Smooth muscle cell (in vitro differentiated cells): ENCODE measurements around the gene MYH6. TPM values are rescaled to one million over a fixed set of nuclear protein-coding genes. Genes with fewer than 3 reads are reported as not detected.
A peak's percentile ranks its signal among the peaks of the same experiment; 100 is the strongest.

Source experiments
- DNase-seq: peaks from one replicate; lab custom pipeline; 2025; ENCODE audit not compliant: unreplicated experiment; lab: John Stamatoyannopoulos, UW
- H2AFZ ChIP-seq: fragments of 200-600 bp; sonication (generic); 2 replicates; pipeline ENCODE4 v1.6.0; 2016; ENCODE audit warnings: antibody characterized with exemption, low read depth, mild to moderate bottlenecking
- H3F3A ChIP-seq: fragments of 200-600 bp; sonication (generic); 2 replicates; pipeline ENCODE4 v1.6.0; 2017; ENCODE audit warnings: antibody characterized with exemption, low read depth
- H3K27ac ChIP-seq: fragments of 200-600 bp; sonication (generic); 2 replicates; pipeline ENCODE4 v1.5.1; 2016; ENCODE audit warnings: low read depth, mild to moderate bottlenecking
- H3K27me3 ChIP-seq: fragments of 200-600 bp; sonication (generic); 2 replicates; pipeline ENCODE4 v1.6.1; 2016; ENCODE audit warnings: low read depth, mild to moderate bottlenecking
- H3K36me3 ChIP-seq: fragments of 200-600 bp; sonication (generic); 2 replicates; pipeline ENCODE4 v1.5.1; 2016; ENCODE audit warnings: low read depth
- H3K4me1 ChIP-seq: fragments of 200-600 bp; sonication (generic); 2 replicates; pipeline ENCODE4 v1.5.1; 2016; ENCODE audit warnings: low read depth
- H3K4me2 ChIP-seq: fragments of 200-600 bp; sonication (generic); 2 replicates; pipeline ENCODE4 v1.6.0; 2016; ENCODE audit warnings: mild to moderate bottlenecking
- H3K4me3 ChIP-seq: fragments of 200-600 bp; sonication (generic); 2 replicates; pipeline ENCODE4 v1.5.1; 2016; ENCODE audit warnings: mild to moderate bottlenecking
- H3K79me2 ChIP-seq: fragments of 200-600 bp; sonication (generic); 2 replicates; pipeline ENCODE4 v1.6.0; 2016; ENCODE audit warnings: low read depth, mild to moderate bottlenecking
- H3K9ac ChIP-seq: fragments of 200-600 bp; sonication (generic); 2 replicates; pipeline ENCODE4 v1.6.0; 2016; ENCODE audit warnings: low read depth
- H3K9me3 ChIP-seq: fragments of 200-600 bp; sonication (generic); replicated peaks from 2 replicates; pipeline ENCODE4 v1.5.1; 2016; ENCODE audit warnings: low read depth
- H4K20me1 ChIP-seq: fragments of 200-600 bp; sonication (generic); 2 replicates; pipeline ENCODE4 v1.6.0; 2016; ENCODE audit warnings: low read depth
- WGBS: methylation state at CpG from one replicate; pipeline ENCODE4 v1.1.7; 2016; ENCODE audit warnings: low lambda C conversion rate; 5-methylcytosine and 5-hydroxymethylcytosine counted together
- polyA plus RNA-seq: library from polyadenylated mRNA; unstranded; fragments of >200 nt; fragmentation: Nextera tagmentation; extraction: Ambion mirVana; gene quantifications from 2 replicates; pipeline ENCODE4 v1.2.1, GENCODE V29; 2016
- total RNA-seq: library from RNA; depleted of rRNA; stranded (reverse); fragments of >200 nt; gene quantifications from 2 replicates; pipeline ENCODE4 v1.2.3, GENCODE V29; 2014
- TF ChIP-seq, protein P1 (sequence below): fragments of 200-600 bp; sonication (generic); IDR thresholded peaks from 2 replicates; pipeline ENCODE4 v1.5.1; 2017; ENCODE audit warnings: borderline replicate concordance, mild to moderate bottlenecking, antibody characterized with exemption; ENCODE audit not compliant: insufficient read depth, poor library complexity, severe bottlenecking

MYH6 gene
- total and polyA plus RNA-seq, 2 experiments from 2014 or later = 0.23 TPM; not detected in 1

DNA sequence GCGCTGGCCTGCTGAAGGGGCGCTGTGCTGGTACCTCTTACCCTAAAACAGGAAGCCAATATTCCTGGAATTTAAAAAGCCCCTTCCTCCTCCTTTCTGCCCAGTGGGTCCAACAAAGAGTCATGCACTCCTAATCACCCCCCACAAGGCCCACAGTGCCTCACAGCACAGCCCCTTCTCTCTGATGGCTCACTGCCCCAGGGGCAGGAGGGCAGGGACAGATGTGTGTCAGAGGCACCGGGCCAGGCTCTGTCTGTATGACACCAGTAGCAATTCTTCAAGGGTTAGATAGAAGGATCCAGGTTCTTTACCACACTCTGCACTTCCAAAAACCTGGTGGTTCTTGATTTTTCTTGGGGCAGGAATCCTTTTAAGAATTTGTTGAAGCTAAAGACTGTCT, 8.9 kb downstream of the MYH6 start:
- Histone ChIP-seq H3K79me2 (no peaks in the 10 kb centered on the region), H3K9ac (no peak overlapping the region), H3K4me1 (no peaks in the 10 kb centered on the region), H3K9me3 (no peaks in the 10 kb centered on the region), H4K20me1 (no peaks in the 10 kb centered on the region), H3K36me3 (no peaks in the 10 kb centered on the region), H2AFZ (peak overlapping the region; percentile 41), H3K4me3 (no peak overlapping the region), H3K27ac (peak overlapping the region; percentile 13), H3K4me2 (no peak overlapping the region), H3F3A (no peaks in the 10 kb centered on the region), H3K27me3 (no peaks in the 10 kb centered on the region)
- TF ChIP-seq, protein P1, sequence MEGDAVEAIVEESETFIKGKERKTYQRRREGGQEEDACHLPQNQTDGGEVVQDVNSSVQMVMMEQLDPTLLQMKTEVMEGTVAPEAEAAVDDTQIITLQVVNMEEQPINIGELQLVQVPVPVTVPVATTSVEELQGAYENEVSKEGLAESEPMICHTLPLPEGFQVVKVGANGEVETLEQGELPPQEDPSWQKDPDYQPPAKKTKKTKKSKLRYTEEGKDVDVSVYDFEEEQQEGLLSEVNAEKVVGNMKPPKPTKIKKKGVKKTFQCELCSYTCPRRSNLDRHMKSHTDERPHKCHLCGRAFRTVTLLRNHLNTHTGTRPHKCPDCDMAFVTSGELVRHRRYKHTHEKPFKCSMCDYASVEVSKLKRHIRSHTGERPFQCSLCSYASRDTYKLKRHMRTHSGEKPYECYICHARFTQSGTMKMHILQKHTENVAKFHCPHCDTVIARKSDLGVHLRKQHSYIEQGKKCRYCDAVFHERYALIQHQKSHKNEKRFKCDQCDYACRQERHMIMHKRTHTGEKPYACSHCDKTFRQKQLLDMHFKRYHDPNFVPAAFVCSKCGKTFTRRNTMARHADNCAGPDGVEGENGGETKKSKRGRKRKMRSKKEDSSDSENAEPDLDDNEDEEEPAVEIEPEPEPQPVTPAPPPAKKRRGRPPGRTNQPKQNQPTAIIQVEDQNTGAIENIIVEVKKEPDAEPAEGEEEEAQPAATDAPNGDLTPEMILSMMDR = no peak
- no peak for DNase-seq
- WGBS = 86% methylated on average over 3 of the region's 3 CpGs

DNA sequence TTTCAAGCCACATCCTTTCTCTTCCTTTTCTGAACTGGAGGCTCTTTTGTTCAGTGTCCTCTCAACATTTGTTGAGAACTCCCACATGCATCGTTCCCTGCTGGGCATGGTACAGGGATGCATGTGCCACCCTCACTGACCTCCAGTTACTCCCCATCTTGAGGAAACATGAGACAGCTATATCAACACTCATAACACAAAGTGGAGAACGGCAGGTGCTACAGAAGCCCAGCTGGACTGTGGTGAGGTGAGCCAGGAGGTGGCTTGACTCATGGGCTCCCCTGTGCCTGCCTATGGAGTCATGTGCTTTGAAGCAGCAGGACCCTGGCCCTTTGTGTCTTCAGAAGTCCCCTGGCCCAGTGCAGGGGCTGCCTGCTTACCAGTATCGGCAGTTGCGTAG, 9.7 kb downstream of the MYH6 start:
- Histone ChIP-seq H3K4me3 (no peak overlapping the region), H3K79me2 (no peaks in the 10 kb centered on the region), H3K4me1 (no peaks in the 10 kb centered on the region), H3K4me2 (no peak overlapping the region), H2AFZ (no peak overlapping the region), H3K27me3 (no peaks in the 10 kb centered on the region), H3K36me3 (no peaks in the 10 kb centered on the region), H3K9ac (no peak overlapping the region), H4K20me1 (no peaks in the 10 kb centered on the region), H3F3A (no peaks in the 10 kb centered on the region), H3K9me3 (no peaks in the 10 kb centered on the region), H3K27ac (no peak overlapping the region)
- TF ChIP-seq, protein P1 = no peak
- WGBS = 94% methylated on average over 4 of the region's 4 CpGs
- no peak for DNase-seq

DNA sequence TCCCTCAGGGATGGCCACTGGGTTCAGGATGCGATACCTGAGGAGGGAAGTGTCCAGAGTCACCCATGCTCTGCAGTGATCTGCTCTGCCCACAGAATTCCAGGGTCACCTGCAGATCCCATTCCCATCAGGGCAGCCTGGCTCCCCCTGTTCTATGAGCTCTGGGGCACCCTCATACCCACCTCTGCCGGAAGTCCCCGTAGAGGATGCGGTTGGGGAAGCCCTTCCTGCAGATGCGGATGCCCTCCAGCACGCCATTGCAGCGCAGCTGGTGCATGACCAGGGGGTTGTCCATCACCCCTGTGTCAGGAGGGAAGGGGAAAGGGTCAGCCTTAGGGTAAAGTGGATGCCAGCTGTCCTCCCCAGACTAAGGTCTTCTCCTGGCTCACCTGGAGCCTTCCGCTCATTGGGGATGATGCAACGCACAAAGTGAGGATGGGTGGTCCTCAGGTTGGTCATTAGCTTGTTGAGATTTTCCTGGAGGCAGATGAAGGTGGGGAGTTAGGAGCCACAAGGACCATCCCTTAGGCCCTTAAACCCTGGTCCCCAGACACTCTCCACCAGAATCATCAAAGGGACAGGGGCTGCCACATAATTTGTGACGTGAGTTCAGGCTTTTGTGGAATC, 11.2 kb downstream of the MYH6 start:
- no peak overlapping the region for H3K9ac ChIP-seq
- no peak overlapping the region for H2AFZ ChIP-seq
- no peak overlapping the region for H3K27ac ChIP-seq
- DNase-seq = no peak
- H3K4me2 ChIP-seq = no peak overlapping the region
- TF ChIP-seq, protein P1 = no peak
- H4K20me1 ChIP-seq = no peaks in the 10 kb centered on the region
- H3F3A ChIP-seq = no peaks in the 10 kb centered on the region
- 87% methylated on average over 10 of the region's 10 CpGs for WGBS
- H3K79me2 ChIP-seq = no peaks in the 10 kb centered on the region
- H3K27me3 ChIP-seq = no peaks in the 10 kb centered on the region
- H3K36me3 ChIP-seq = no peaks in the 10 kb centered on the region
- H3K4me3 ChIP-seq = no peak overlapping the region
- H3K9me3 ChIP-seq = no peaks in the 10 kb centered on the region
- H3K4me1 ChIP-seq = no peaks in the 10 kb centered on the region

DNA sequence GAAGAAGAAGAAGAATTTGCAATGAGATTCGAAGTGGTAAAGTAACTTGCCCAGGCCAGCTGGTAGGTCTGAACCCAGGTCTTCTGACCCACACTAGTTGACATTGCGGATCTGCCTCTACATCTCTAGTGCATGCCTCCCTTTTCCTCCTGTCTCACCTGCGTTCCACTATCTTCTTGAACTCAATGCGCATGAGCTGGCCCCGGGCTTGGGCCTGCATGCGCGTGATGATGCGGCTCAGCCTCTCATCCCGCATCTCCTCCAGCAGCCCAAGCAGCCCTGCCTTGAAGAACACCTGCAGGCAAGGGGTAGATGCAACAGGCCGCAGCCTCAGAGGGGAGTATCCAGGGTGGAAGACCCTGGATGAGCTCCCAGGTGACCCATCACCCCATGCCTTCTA, 11.9 kb downstream of the MYH6 start:
- H3F3A ChIP-seq = no peaks in the 10 kb centered on the region
- TF ChIP-seq, protein P1 = no peak
- WGBS = 93% methylated on average over 10 of the region's 10 CpGs

More for the DNA sequence above, 11.9 kb downstream of the MYH6 start:
- H3K27ac ChIP-seq = no peak overlapping the region
- no peaks in the 10 kb centered on the region for H3K27me3 ChIP-seq
- H3K36me3 ChIP-seq = no peaks in the 10 kb centered on the region
- no peak overlapping the region for H3K4me3 ChIP-seq
- no peaks in the 10 kb centered on the region for H3K79me2 ChIP-seq
- H3K9me3 ChIP-seq = no peaks in the 10 kb centered on the region
- no peak overlapping the region for H3K4me2 ChIP-seq
- DNase-seq = no peak
- no peaks in the 10 kb centered on the region for H3K4me1 ChIP-seq
- H3K9ac ChIP-seq = no peak overlapping the region
- H2AFZ ChIP-seq = no peak overlapping the region
- no peaks in the 10 kb centered on the region for H4K20me1 ChIP-seq
